Measurements from ENCODE around the gene JAM3. TPM values are rescaled to one million over a fixed set of nuclear protein-coding genes. Genes with fewer than 3 reads are reported as not detected.
A peak's percentile ranks its signal among the peaks of the same experiment; 100 is the strongest.

The JAM3 gene
- total and polyA plus RNA-seq, 2 donors (not counting 1 experiment from before 2014, with no cell fraction given): 13.5 to 29.6 TPM

DNA sequence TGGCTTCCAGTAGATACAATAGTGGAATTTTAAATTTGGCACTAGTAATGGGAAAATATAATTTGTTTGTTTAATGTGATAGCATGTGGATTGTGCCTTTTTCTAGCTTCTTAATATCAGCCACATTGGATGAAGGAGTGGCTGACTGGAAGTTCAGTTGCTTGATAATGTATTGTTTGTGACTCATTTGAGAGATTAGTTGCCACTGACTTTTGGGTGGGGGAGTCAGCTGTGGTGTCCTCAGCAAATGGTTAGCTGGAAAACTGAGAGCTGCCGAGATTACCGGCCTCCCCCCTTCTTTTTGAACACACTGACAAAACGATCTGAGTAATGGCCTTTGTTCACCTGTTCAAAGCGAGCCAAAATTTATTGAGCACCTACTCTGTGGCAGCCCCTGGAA lies 5.5 kb downstream of the JAM3 start:
- Histone ChIP-seq H3K4me1 (ENCODE audit: control insufficient read depth in 2 of 2, insufficient read depth in 2 of 2, low read length in 2 of 2) (peaks cover 16 to 28% of the 10 kb centered on the region in 2 donors), H3K27me3 (replicated peaks in 1 of 4; ENCODE audit: control extremely low read depth in 1 of 4, control insufficient read depth in 3 of 4, insufficient read depth in 4 of 4, low read length in 3 of 4) (no peaks in the 10 kb centered on the region), H2AFZ (ENCODE audit: insufficient read depth, low read depth, low read length, poor library complexity, severe bottlenecking) (no peak overlapping the region), H3K4me2 (replicated peaks; ENCODE audit: low read depth, low read length, poor library complexity, severe bottlenecking) (no peak overlapping the region), H3K27ac (ENCODE audit: low read length in 2 of 2) (no peak overlapping the region), H3K9ac (ENCODE audit: low read length) (no peak overlapping the region), H3K79me2 (ENCODE audit: control insufficient read depth, insufficient read depth, low read length) (peaks cover 18% of the 10 kb centered on the region), H4K20me1 (ENCODE audit: control insufficient read depth, insufficient read depth, low read length, poor library complexity, severe bottlenecking) (no peaks in the 10 kb centered on the region), H3K9me3 (ENCODE audit: control extremely low read depth in 1 of 3, control insufficient read depth in 2 of 3, insufficient read depth in 1 of 3, low read length in 2 of 3) (no peaks in the 10 kb centered on the region), H3K4me3 (ENCODE audit: control extremely low read depth in 1 of 5, extremely low read depth in 1 of 5, insufficient read depth in 1 of 5, low read depth in 2 of 5, low read length in 4 of 5) (no peak overlapping the region), H3K36me3 (replicated peaks in 1 of 2; ENCODE audit: control extremely low read depth in 1 of 2, control insufficient read depth in 1 of 2, extremely low read depth in 1 of 2, insufficient read depth in 2 of 2, low read length in 1 of 2) (no peaks in the 10 kb centered on the region)
- Mint-ChIP-seq H3K9me3 (ENCODE audit: insufficient read depth) (no peaks in the 10 kb centered on the region), H3K4me1 (peaks cover 54% of the 10 kb centered on the region), H3K4me3 (no peak overlapping the region), H3K27me3 (peaks cover 3% of the 10 kb centered on the region), H3K27ac (peak overlapping the region; percentile 4)
- ChIA-PET CTCF (interaction anchor here (0.7 to 3.0 kb wide), 2 partner anchors 23 to 144 kb away, joined by 5 to 14 read pairs; no protein-coding TSS in a partner anchor), POLR2A (no interaction called here)
- DNase-seq (no peak), ATAC-seq (ENCODE audit: low read depth) (no peak)
- TF ChIP-seq, protein P1, sequence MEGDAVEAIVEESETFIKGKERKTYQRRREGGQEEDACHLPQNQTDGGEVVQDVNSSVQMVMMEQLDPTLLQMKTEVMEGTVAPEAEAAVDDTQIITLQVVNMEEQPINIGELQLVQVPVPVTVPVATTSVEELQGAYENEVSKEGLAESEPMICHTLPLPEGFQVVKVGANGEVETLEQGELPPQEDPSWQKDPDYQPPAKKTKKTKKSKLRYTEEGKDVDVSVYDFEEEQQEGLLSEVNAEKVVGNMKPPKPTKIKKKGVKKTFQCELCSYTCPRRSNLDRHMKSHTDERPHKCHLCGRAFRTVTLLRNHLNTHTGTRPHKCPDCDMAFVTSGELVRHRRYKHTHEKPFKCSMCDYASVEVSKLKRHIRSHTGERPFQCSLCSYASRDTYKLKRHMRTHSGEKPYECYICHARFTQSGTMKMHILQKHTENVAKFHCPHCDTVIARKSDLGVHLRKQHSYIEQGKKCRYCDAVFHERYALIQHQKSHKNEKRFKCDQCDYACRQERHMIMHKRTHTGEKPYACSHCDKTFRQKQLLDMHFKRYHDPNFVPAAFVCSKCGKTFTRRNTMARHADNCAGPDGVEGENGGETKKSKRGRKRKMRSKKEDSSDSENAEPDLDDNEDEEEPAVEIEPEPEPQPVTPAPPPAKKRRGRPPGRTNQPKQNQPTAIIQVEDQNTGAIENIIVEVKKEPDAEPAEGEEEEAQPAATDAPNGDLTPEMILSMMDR (IDR thresholded peaks at IDR 0.05): no peak
- no peak for TF ChIP-seq EZH2 (IDR thresholded peaks at IDR 0.05; ENCODE audit: borderline replicate concordance, insufficient read depth, low read depth, low read length, poor library complexity, severe bottlenecking)
- 96% methylated on average over 4 of the region's 4 CpGs for WGBS (ENCODE audit: insufficient coverage)
- intact Hi-C loops (cut with micrococcal nuclease): no loop called here

DNA sequence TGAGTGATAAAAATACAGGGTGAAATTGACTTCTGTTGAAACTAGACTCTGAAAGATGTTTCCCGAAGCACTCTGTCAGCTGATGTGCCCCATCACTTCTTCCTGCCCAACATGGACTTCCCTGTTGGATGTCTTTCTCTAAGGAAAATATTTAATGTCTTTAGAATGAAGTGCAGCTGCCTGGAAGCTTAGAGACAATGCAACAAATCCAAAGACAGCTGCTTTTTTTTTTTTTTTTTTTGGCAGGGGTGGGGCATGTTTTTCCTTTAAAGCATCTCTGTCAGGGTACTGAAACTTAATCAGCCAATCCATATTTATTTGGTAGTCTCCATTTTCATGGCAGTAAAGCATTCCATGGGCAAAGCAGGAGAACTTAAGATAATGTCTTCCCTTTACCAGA lies 5.9 kb downstream of the JAM3 start:
- H3K9ac ChIP-seq (ENCODE audit: low read length): no peak overlapping the region
- peaks cover 51% of the 10 kb centered on the region for H3K4me1 Mint-ChIP-seq
- no peaks in the 10 kb centered on the region for H3K9me3 Mint-ChIP-seq (ENCODE audit: insufficient read depth)
- peak overlapping the region in 1 of 2 donors; percentile 16 for H3K27ac ChIP-seq (ENCODE audit: low read length in 2 of 2)
- H3K27me3 ChIP-seq (replicated peaks in 1 of 4; ENCODE audit: control extremely low read depth in 1 of 4, control insufficient read depth in 3 of 4, insufficient read depth in 4 of 4, low read length in 3 of 4): no peaks in the 10 kb centered on the region
- H3K4me2 ChIP-seq (replicated peaks; ENCODE audit: low read depth, low read length, poor library complexity, severe bottlenecking): no peak overlapping the region
- H3K27ac Mint-ChIP-seq: peak overlapping the region; percentile 16
- H3K27me3 Mint-ChIP-seq: peaks cover 3% of the 10 kb centered on the region
- ChIA-PET CTCF (interaction anchor here (0.7 to 3.0 kb wide), 2 partner anchors 24 to 143 kb away, joined by 5 to 14 read pairs; no protein-coding TSS in a partner anchor), POLR2A (no interaction called here)
- WGBS (ENCODE audit: insufficient coverage): no CpG with 5 or more reads among the region's 1 CpG
- H3K79me2 ChIP-seq (ENCODE audit: control insufficient read depth, insufficient read depth, low read length): peaks cover 22% of the 10 kb centered on the region
- DNase-seq (no peak), ATAC-seq (ENCODE audit: low read depth) (no peak)
- H3K4me1 ChIP-seq (ENCODE audit: control insufficient read depth in 2 of 2, insufficient read depth in 2 of 2, low read length in 2 of 2): peaks cover 11 to 25% of the 10 kb centered on the region in 2 donors
- H3K36me3 ChIP-seq (replicated peaks in 1 of 2; ENCODE audit: control extremely low read depth in 1 of 2, control insufficient read depth in 1 of 2, extremely low read depth in 1 of 2, insufficient read depth in 2 of 2, low read length in 1 of 2): no peaks in the 10 kb centered on the region
- H3K9me3 ChIP-seq (ENCODE audit: control extremely low read depth in 1 of 3, control insufficient read depth in 2 of 3, insufficient read depth in 1 of 3, low read length in 2 of 3): no peaks in the 10 kb centered on the region
- H2AFZ ChIP-seq (ENCODE audit: insufficient read depth, low read depth, low read length, poor library complexity, severe bottlenecking): no peak overlapping the region
- no peak overlapping the region for H3K4me3 Mint-ChIP-seq
- TF ChIP-seq EZH2 (IDR thresholded peaks at IDR 0.05; ENCODE audit: borderline replicate concordance, insufficient read depth, low read depth, low read length, poor library complexity, severe bottlenecking): no peak
- TF ChIP-seq, protein P1 (IDR thresholded peaks at IDR 0.05): no peak
- no peaks in the 10 kb centered on the region for H4K20me1 ChIP-seq (ENCODE audit: control insufficient read depth, insufficient read depth, low read length, poor library complexity, severe bottlenecking)
- H3K4me3 ChIP-seq (ENCODE audit: control extremely low read depth in 1 of 5, extremely low read depth in 1 of 5, insufficient read depth in 1 of 5, low read depth in 2 of 5, low read length in 4 of 5): no peak overlapping the region
- intact Hi-C loops (cut with micrococcal nuclease): no loop called here

Data from B cell (primary cell).